ENCODE results near the gene KANSL3. TPM values are rescaled to one million over a fixed set of nuclear protein-coding genes. Genes with fewer than 3 reads are reported as not detected.
A peak's percentile ranks its signal among the peaks of the same experiment; 100 is the strongest.
"Not testable (repeated sequence)": the region's sequence is repeated elsewhere in the genome, so short reads cannot be mapped to it uniquely, and the experiment has no call there.

Gene KANSL3
- total RNA-seq, 1 donor = 50.3 TPM

GRCh38 chr2:96555146-96555610 is 82.9 kb downstream of the KANSL3 start:
- TF ChIP-seq CTCF (IDR thresholded peaks at IDR 0.05; ENCODE audit: extremely low read depth, low read depth, low read length) = no peak
- H2AFZ ChIP-seq (ENCODE audit: low read length) = no peak overlapping the region
- no peak overlapping the region for H3K4me2 ChIP-seq (ENCODE audit: insufficient read depth, low read length)
- peaks cover 11% of the 10 kb centered on the region for H3K4me1 ChIP-seq (ENCODE audit: insufficient read depth, low read length)
- H3K27ac ChIP-seq (ENCODE audit: low read depth, low read length) = no peak overlapping the region
- DNase-seq (ENCODE audit: insufficient read length, low spot score, missing footprints) = peak; percentile 26
- H3K9me3 ChIP-seq (ENCODE audit: low read depth, low read length) = no peaks in the 10 kb centered on the region
- H3K36me3 ChIP-seq (ENCODE audit: insufficient read depth, low read length) = peaks cover 5% of the 10 kb centered on the region
- no peaks in the 10 kb centered on the region for H3K27me3 ChIP-seq (ENCODE audit: insufficient read depth, low read length)
- H4K20me1 ChIP-seq (ENCODE audit: insufficient read depth, low read length) = no peaks in the 10 kb centered on the region
- no peak overlapping the region for H3K4me3 ChIP-seq (ENCODE audit: insufficient read depth, low read length)
- no peaks in the 10 kb centered on the region for H3K79me2 ChIP-seq (ENCODE audit: insufficient read depth, low read length)

- TF ChIP-seq CTCF (IDR thresholded peaks at IDR 0.05; ENCODE audit: extremely low read depth, low read depth, low read length) = peak; percentile 86
- H3K27me3 ChIP-seq (ENCODE audit: insufficient read depth, low read length) = no peaks in the 10 kb centered on the region
- peak overlapping the region; percentile 39 for H3K4me3 ChIP-seq (ENCODE audit: insufficient read depth, low read length)
- DNase-seq (ENCODE audit: insufficient read length, low spot score, missing footprints) = peak; percentile 98
- H3K79me2 ChIP-seq (ENCODE audit: insufficient read depth, low read length) = no peaks in the 10 kb centered on the region
- no peaks in the 10 kb centered on the region for H4K20me1 ChIP-seq (ENCODE audit: insufficient read depth, low read length)
- peak overlapping the region; percentile 72 for H3K4me2 ChIP-seq (ENCODE audit: insufficient read depth, low read length)
- peak overlapping the region; percentile 89 for H2AFZ ChIP-seq (ENCODE audit: low read length)
- no peak overlapping the region for H3K27ac ChIP-seq (ENCODE audit: low read depth, low read length)
- peaks cover 11% of the 10 kb centered on the region for H3K4me1 ChIP-seq (ENCODE audit: insufficient read depth, low read length)
- H3K9me3 ChIP-seq (ENCODE audit: low read depth, low read length) = no peaks in the 10 kb centered on the region
- H3K36me3 ChIP-seq (ENCODE audit: insufficient read depth, low read length) = peaks cover 5% of the 10 kb centered on the region
Observed at GRCh38 chr2:96554293-96555145, 83.6 kb downstream of the KANSL3 start.

- Histone ChIP-seq H3K4me3 (ENCODE audit: insufficient read depth, low read length) (peak overlapping the region; percentile 39), H3K4me1 (ENCODE audit: insufficient read depth, low read length) (peaks cover 11% of the 10 kb centered on the region), H2AFZ (ENCODE audit: low read length) (peak overlapping the region; percentile 89), H3K4me2 (ENCODE audit: insufficient read depth, low read length) (peak overlapping the region; percentile 72)
- not testable (repeated sequence) for DNase-seq (ENCODE audit: insufficient read length, low spot score, missing footprints); H3K27me3 ChIP-seq (ENCODE audit: insufficient read depth, low read length); H3K36me3 ChIP-seq (ENCODE audit: insufficient read depth, low read length); H3K27ac ChIP-seq (ENCODE audit: low read depth, low read length); H3K79me2 ChIP-seq (ENCODE audit: insufficient read depth, low read length); H4K20me1 ChIP-seq (ENCODE audit: insufficient read depth, low read length); H3K9me3 ChIP-seq (ENCODE audit: low read depth, low read length)
Observed at GRCh38 chr2:96553957-96554292, 84.2 kb downstream of the KANSL3 start.

- no peak for TF ChIP-seq CTCF (IDR thresholded peaks at IDR 0.05; ENCODE audit: extremely low read depth, low read depth, low read length)
- no peak overlapping the region for H3K4me2 ChIP-seq (ENCODE audit: insufficient read depth, low read length)
Observed at GRCh38 chr2:96553176-96553956, 84.7 kb downstream of the KANSL3 start.

More at GRCh38 chr2:96553176-96553956, 84.7 kb downstream of the KANSL3 start:
- DNase-seq (ENCODE audit: insufficient read length, low spot score, missing footprints) = peak; percentile 47
- no peaks in the 10 kb centered on the region for H3K27me3 ChIP-seq (ENCODE audit: insufficient read depth, low read length)
- H3K4me1 ChIP-seq (ENCODE audit: insufficient read depth, low read length) = peaks cover 14% of the 10 kb centered on the region
- no peak overlapping the region for H3K27ac ChIP-seq (ENCODE audit: low read depth, low read length)
- H3K9me3 ChIP-seq (ENCODE audit: low read depth, low read length) = no peaks in the 10 kb centered on the region
- no peaks in the 10 kb centered on the region for H4K20me1 ChIP-seq (ENCODE audit: insufficient read depth, low read length)
- no peaks in the 10 kb centered on the region for H3K79me2 ChIP-seq (ENCODE audit: insufficient read depth, low read length)
- peaks cover 5% of the 10 kb centered on the region for H3K36me3 ChIP-seq (ENCODE audit: insufficient read depth, low read length)
- no peak overlapping the region for H2AFZ ChIP-seq (ENCODE audit: low read length)
- no peak overlapping the region for H3K4me3 ChIP-seq (ENCODE audit: insufficient read depth, low read length)

All from osteoblast (primary cell).